Ishikawa (cell line): ENCODE results near the gene ATRN.

Experiments
- CEBPB ChIP-seq: IDR thresholded peaks from 2 replicates; pipeline ENCODE4 v1.6.1; 2012
- MAX ChIP-seq: IDR thresholded peaks from 2 replicates; pipeline ENCODE4 v1.6.1; 2012
- RAD21 ChIP-seq: IDR thresholded peaks from 2 replicates; pipeline ENCODE4 v1.6.1; 2012; ENCODE audit warnings: low read depth

- TF ChIP-seq CEBPB (no peak), RAD21 (no peak), MAX (no peak)
Observed at GRCh38 chr20:3431109-3431508, 39.7 kb upstream of the ATRN start.
